HG03135 (cell line): ENCODE measurements around the gene PPA1.
"Not testable (repeated sequence)": the region's sequence is repeated elsewhere in the genome, so short reads cannot be mapped to it uniquely, and the experiment has no call there.

Source experiments
- ATAC-seq: cut with Tn5 transposase; IDR thresholded peaks from one replicate; pipeline ENCODE4 v1.9.1; 2021; ENCODE audit warnings: mild to moderate bottlenecking, moderate library complexity; ENCODE audit not compliant: unreplicated experiment

The PPA1 gene

GRCh38 chr10:70233109-70233938, at the start of gene PPA1:
Gene PPA1 (minus strand): TSS chr10:70233429. CDS start chr10:70233327, 102 bp downstream.
- ATAC-seq = peak; percentile 78

GRCh38 chr10:70281609-70282008, 48.4 kb upstream of the PPA1 start:
- no peak for ATAC-seq

- ATAC-seq = no peak
Measured at GRCh38 chr10:70280099-70280498, 46.9 kb upstream of the PPA1 start.

- ATAC-seq = no peak
Measured at GRCh38 chr10:70277396-70278030, 44.3 kb upstream of the PPA1 start.

GRCh38 chr10:70274643-70275042, 41.4 kb upstream of the PPA1 start:
- no peak for ATAC-seq

- no peak for ATAC-seq
Measured at GRCh38 chr10:70272925-70273316, 39.7 kb upstream of the PPA1 start.

- ATAC-seq = no peak
Measured at GRCh38 chr10:70271996-70272924, 39.0 kb upstream of the PPA1 start.

GRCh38 chr10:70270952-70271351, 37.7 kb upstream of the PPA1 start:
- ATAC-seq = no peak

GRCh38 chr10:70269741-70270140, 36.5 kb upstream of the PPA1 start:
- no peak for ATAC-seq

GRCh38 chr10:70268376-70268775, 35.1 kb upstream of the PPA1 start:
- no peak for ATAC-seq

GRCh38 chr10:70267161-70267933, 34.1 kb upstream of the PPA1 start:
- no peak for ATAC-seq

- no peak for ATAC-seq
Measured at GRCh38 chr10:70266701-70267100, 33.5 kb upstream of the PPA1 start.

- ATAC-seq = no peak
Measured at GRCh38 chr10:70266056-70266455, 32.8 kb upstream of the PPA1 start.

GRCh38 chr10:70265032-70265689, 31.9 kb upstream of the PPA1 start:
- no peak for ATAC-seq

- ATAC-seq = no peak
Measured at GRCh38 chr10:70260734-70261133, 27.5 kb upstream of the PPA1 start.

GRCh38 chr10:70260259-70260658, 27.0 kb upstream of the PPA1 start:
- ATAC-seq = no peak

- ATAC-seq = no peak
Measured at GRCh38 chr10:70258216-70258615, 25.0 kb upstream of the PPA1 start.

- ATAC-seq = not testable (repeated sequence)
Measured at GRCh38 chr10:70257816-70258215, 24.6 kb upstream of the PPA1 start.

- no peak for ATAC-seq
Measured at GRCh38 chr10:70256463-70256862, 23.2 kb upstream of the PPA1 start.
